Neuron (in vitro differentiated cells): ENCODE data around the gene IGSF9B.

Source experiments
- H2AFZ ChIP-seq: one replicate; pipeline ENCODE4 v1.6.1; 2013; ENCODE audit warnings: low read depth, mild to moderate bottlenecking, inconsistent platforms, low read length, moderate library complexity
- H3K27me3 ChIP-seq: one replicate; pipeline ENCODE4 v1.6.1; 2013; ENCODE audit warnings: low read length; ENCODE audit not compliant: insufficient read depth
- H3K36me3 ChIP-seq: one replicate; pipeline ENCODE4 v1.6.1; 2013; ENCODE audit warnings: low read length; ENCODE audit not compliant: insufficient read depth
- H3K4me1 ChIP-seq: one replicate; pipeline ENCODE4 v1.6.1; 2013; ENCODE audit warnings: low read length; ENCODE audit not compliant: insufficient read depth
- H3K4me3 ChIP-seq: 2 replicates; pipeline ENCODE4 v1.5.1; 2013; ENCODE audit warnings: mild to moderate bottlenecking, low read length, moderate library complexity
- H3K9me3 ChIP-seq: one replicate; pipeline ENCODE4 v1.6.1; 2013; ENCODE audit warnings: low read length

IGSF9B gene

GRCh38 chr11:133889188-133889587, 67.6 kb downstream of the IGSF9B start:
- no peaks in the 10 kb centered on the region for H3K36me3 ChIP-seq
- H3K4me1 ChIP-seq = peaks cover 8% of the 10 kb centered on the region
- no peak overlapping the region for H2AFZ ChIP-seq
- peaks cover 7% of the 10 kb centered on the region for H3K27me3 ChIP-seq
- H3K9me3 ChIP-seq = peaks cover 2% of the 10 kb centered on the region
- H3K4me3 ChIP-seq = no peak overlapping the region

DNA sequence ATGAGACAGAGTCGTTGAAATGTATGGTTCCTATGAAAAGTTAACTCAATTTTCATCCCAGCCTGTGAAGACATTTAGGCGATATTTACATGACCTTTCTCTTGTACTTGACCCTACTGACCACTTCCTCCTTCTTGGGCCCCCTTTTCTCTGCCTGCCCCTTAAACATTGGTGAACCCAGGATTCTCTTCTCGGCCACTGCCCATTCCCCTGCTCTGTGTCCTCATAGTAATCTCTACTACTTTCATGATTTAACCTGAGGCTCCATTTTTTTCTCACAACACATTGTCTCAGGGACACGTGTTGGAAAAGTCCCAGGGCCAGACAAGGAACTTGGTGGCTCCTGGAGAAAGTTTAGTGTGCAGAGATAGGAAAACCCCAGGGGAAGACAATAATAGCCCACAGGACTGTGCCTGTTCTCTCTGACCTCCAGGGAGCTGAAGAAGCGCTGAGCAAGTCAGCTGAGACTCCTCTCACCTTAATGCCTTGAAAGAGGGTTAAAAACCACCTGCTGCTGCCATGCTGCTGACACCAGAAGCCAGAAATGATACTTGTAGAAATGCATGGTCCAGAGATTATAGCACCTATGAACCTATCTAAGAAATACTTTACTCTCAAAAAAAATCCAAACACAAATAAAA, 69.0 kb downstream of the IGSF9B start:
- peaks cover 8% of the 10 kb centered on the region for H3K4me1 ChIP-seq
- no peak overlapping the region for H3K4me3 ChIP-seq
- no peak overlapping the region for H2AFZ ChIP-seq
- peaks cover 7% of the 10 kb centered on the region for H3K27me3 ChIP-seq
- H3K9me3 ChIP-seq = peaks cover 2% of the 10 kb centered on the region
- H3K36me3 ChIP-seq = no peaks in the 10 kb centered on the region

GRCh38 chr11:133886029-133886428, 70.7 kb downstream of the IGSF9B start:
- Histone ChIP-seq H3K9me3 (peaks cover 2% of the 10 kb centered on the region), H2AFZ (no peak overlapping the region), H3K4me3 (no peak overlapping the region), H3K27me3 (peaks cover 7% of the 10 kb centered on the region), H3K4me1 (no peaks in the 10 kb centered on the region), H3K36me3 (no peaks in the 10 kb centered on the region)

DNA sequence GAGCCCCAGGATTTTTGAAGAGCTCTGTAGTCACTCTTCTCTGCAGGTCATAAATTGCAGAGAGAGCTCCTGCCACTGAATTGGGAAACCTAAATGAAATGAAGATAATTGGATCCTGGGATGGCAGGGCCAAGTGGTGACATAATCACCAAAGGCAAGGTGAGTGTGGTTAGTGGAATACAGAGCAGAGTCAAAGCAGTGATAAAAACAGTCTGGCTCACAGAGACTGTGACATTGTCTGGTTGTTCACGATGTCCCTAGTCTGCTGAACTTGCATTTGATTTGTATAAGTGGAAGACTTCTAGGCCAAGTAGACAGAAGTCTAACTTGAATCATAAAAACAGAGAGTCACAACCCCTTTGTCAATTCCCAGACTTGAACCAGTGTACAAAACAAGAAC, 84.6 kb downstream of the IGSF9B start:
- Histone ChIP-seq H3K27me3 (no peaks in the 10 kb centered on the region), H3K9me3 (peaks cover 3% of the 10 kb centered on the region), H3K36me3 (no peaks in the 10 kb centered on the region), H3K4me3 (no peak overlapping the region), H3K4me1 (no peaks in the 10 kb centered on the region), H2AFZ (no peak overlapping the region)

- Histone ChIP-seq H3K36me3 (no peaks in the 10 kb centered on the region), H3K4me1 (no peaks in the 10 kb centered on the region), H3K9me3 (no peaks in the 10 kb centered on the region), H3K27me3 (no peaks in the 10 kb centered on the region), H2AFZ (no peak overlapping the region), H3K4me3 (no peak overlapping the region)
These were observed 89.3 kb downstream of the IGSF9B start for GRCh38 chr11:133867456-133867855.

- Histone ChIP-seq H3K27me3 (no peaks in the 10 kb centered on the region), H3K36me3 (no peaks in the 10 kb centered on the region), H2AFZ (no peak overlapping the region), H3K9me3 (no peaks in the 10 kb centered on the region), H3K4me1 (no peaks in the 10 kb centered on the region), H3K4me3 (no peak overlapping the region)
These were observed 91.3 kb downstream of the IGSF9B start for GRCh38 chr11:133865466-133865865.

DNA sequence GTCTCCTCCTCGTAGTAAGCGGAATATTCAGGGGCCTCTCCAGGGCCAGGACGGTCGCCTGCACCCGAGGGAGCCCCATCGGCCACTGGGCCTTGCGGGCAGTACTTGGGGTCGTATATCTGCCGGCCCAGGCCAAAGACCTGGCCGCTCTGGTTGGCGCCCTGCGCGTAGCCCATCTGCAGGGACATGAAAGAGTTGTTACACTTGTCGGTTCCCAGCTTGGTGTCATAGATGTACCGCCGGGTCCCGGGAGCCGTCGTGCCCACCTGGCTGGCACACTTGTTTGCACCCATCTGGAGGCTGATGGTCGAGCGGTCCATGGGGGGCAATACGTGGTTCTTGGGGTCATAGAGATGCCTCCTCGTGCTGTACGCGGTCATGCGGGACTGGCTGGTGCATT, 92.0 kb downstream of the IGSF9B start:
- H3K36me3 ChIP-seq = no peaks in the 10 kb centered on the region
- no peak overlapping the region for H3K4me3 ChIP-seq
- no peaks in the 10 kb centered on the region for H3K27me3 ChIP-seq
- no peaks in the 10 kb centered on the region for H3K4me1 ChIP-seq
- no peak overlapping the region for H2AFZ ChIP-seq
- no peaks in the 10 kb centered on the region for H3K9me3 ChIP-seq

GRCh38 chr11:133860151-133860550, 96.6 kb downstream of the IGSF9B start:
- Histone ChIP-seq H3K36me3 (no peaks in the 10 kb centered on the region), H3K4me1 (no peaks in the 10 kb centered on the region), H3K4me3 (no peak overlapping the region), H3K9me3 (no peaks in the 10 kb centered on the region), H2AFZ (no peak overlapping the region), H3K27me3 (no peaks in the 10 kb centered on the region)
